ENCODE results near the gene RHOU. TPM values are rescaled to one million over a fixed set of nuclear protein-coding genes. Genes with fewer than 3 reads are reported as not detected.
"Not testable (repeated sequence)": the region's sequence is repeated elsewhere in the genome, so short reads cannot be mapped to it uniquely, and the experiment has no call there.

Gene RHOU
- total RNA-seq, 1 donor from 2014 or later: 0.44 TPM

DNA sequence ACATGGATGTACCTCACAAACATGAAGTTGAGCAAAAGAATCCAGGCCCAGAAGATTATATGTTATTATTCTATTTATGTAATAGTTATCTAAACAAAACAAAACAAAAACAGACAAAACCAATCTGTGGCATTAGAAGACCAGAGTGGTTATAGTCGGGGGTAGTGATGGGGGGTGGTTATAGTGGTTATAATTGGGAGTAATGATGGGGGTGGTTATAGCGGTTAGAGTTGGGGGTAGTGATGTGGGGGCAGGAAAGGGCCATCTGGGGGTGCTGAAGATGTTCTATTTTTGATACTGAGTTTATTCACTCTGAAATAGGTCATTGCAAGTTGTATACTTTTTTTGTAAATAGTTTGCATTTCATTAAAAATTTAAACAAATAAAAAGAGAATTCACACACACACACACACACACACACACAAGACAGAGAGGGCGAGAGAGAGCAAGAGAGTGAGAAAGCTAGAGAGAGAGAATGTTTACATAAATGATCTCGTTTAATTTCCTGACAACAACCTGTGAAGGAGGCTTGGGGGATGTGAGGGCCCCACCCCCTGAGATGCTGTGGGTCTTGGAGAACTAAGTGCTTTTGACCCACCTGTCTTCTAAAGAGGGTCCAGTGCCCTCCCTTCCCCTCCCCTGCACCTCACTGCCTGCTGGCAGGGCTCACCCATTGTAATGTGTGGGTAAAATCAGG lies 37.4 kb downstream of the RHOU start:
- H3K27ac Mint-ChIP-seq: no peak overlapping the region
- H3K27me3 Mint-ChIP-seq: peaks cover 23% of the 10 kb centered on the region
- POLR2A ChIA-PET: no interaction called here

DNA sequence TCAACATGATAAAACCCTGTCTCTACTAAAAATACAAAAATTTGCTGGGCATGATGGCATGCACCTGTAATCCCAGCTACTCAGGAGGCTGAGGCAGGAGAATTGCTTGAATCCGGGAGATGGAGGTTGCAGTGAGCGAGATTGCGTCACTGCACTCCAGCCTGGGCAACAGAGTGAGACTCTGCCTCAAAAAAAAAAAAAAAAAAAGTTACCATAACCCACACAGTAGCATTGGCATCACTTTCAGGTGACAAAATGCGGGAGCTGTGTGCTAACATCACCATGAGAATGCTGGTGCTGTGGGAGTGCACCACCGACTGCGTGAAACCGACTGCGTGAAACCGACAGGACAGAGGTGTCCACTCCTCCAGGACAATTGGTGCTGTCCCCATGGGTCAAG lies 40.7 kb downstream of the RHOU start:
- H3K27me3 Mint-ChIP-seq; H3K9me3 Mint-ChIP-seq; POLR2A ChIA-PET; intact Hi-C loops (cut with micrococcal nuclease); H3K4me1 Mint-ChIP-seq; DNase-seq; H3K36me3 Mint-ChIP-seq (ENCODE audit: low read depth); ATAC-seq (ENCODE audit: low read depth); CTCF ChIA-PET; H3K27ac Mint-ChIP-seq; H3K4me3 Mint-ChIP-seq: not testable (repeated sequence)

More for the DNA sequence above, 37.4 kb downstream of the RHOU start:
- H3K4me3 Mint-ChIP-seq: no peak overlapping the region
- no peaks in the 10 kb centered on the region for H3K9me3 Mint-ChIP-seq
- no peaks in the 10 kb centered on the region for H3K36me3 Mint-ChIP-seq (ENCODE audit: low read depth)
- H3K4me1 Mint-ChIP-seq: no peaks in the 10 kb centered on the region
- intact Hi-C loops (cut with micrococcal nuclease): no loop called here
- TF ChIP-seq, protein P1, sequence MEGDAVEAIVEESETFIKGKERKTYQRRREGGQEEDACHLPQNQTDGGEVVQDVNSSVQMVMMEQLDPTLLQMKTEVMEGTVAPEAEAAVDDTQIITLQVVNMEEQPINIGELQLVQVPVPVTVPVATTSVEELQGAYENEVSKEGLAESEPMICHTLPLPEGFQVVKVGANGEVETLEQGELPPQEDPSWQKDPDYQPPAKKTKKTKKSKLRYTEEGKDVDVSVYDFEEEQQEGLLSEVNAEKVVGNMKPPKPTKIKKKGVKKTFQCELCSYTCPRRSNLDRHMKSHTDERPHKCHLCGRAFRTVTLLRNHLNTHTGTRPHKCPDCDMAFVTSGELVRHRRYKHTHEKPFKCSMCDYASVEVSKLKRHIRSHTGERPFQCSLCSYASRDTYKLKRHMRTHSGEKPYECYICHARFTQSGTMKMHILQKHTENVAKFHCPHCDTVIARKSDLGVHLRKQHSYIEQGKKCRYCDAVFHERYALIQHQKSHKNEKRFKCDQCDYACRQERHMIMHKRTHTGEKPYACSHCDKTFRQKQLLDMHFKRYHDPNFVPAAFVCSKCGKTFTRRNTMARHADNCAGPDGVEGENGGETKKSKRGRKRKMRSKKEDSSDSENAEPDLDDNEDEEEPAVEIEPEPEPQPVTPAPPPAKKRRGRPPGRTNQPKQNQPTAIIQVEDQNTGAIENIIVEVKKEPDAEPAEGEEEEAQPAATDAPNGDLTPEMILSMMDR (IDR thresholded peaks at IDR 0.05): no peak
- CTCF ChIA-PET: no interaction called here
- ATAC-seq (ENCODE audit: low read depth) (no peak), DNase-seq (no peak)

DNA sequence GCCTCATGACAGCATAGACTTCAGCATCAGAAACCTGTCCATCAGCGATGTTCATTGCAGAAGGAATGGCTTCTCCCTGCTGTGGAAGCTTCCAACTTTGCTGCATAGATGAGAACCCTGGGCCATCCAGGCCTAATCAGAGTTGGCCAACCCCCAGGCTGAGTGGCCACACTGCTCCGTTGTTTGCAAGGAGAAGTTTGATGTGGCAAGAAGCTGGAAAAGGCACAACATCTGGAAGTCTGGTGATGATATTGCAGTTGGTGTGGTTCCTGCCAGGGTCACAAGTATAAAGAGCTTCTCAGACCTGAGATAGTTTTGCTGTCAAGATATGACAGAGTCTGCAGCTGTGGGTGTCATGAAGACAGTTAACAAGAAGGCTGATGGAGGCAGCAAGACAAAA lies 41.2 kb downstream of the RHOU start:
- Mint-ChIP-seq H3K27ac (no peak overlapping the region), H3K36me3 (ENCODE audit: low read depth) (no peaks in the 10 kb centered on the region)
- CTCF ChIA-PET: no interaction called here

DNA sequence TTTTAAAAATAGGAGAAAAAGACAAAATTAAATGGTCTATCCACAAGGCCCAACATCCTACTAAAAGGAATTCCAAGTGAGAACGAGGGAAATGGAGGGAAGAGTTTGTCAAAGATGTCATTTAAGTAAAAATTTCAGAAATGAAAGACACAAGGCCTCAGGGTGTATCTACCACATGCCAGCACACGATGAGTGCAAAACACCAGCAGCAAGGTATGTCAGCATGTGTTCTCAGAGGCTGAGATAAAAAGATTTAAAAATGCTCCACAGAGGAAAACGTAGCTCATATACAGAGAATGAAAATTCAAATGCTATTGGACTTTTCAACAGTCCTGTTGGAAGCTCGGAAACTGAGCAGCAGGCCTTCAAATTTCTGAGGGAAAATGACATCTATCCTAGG lies 42.0 kb downstream of the RHOU start:
- Mint-ChIP-seq H3K27ac (no peak overlapping the region), H3K4me1 (no peaks in the 10 kb centered on the region), H3K4me3 (no peak overlapping the region), H3K9me3 (no peaks in the 10 kb centered on the region), H3K27me3 (peaks cover 6% of the 10 kb centered on the region), H3K36me3 (ENCODE audit: low read depth) (no peaks in the 10 kb centered on the region)
- ChIA-PET POLR2A (no interaction called here), CTCF (no interaction called here)
- TF ChIP-seq, protein P1 (IDR thresholded peaks at IDR 0.05): no peak
- ATAC-seq (ENCODE audit: low read depth) (no peak), DNase-seq (no peak)
- intact Hi-C loops (cut with micrococcal nuclease): no loop called here

More for the DNA sequence above, 41.2 kb downstream of the RHOU start:
- no peak for ATAC-seq (ENCODE audit: low read depth)
- intact Hi-C loops (cut with micrococcal nuclease): no loop called here
- DNase-seq: no peak
- Mint-ChIP-seq H3K4me1 (no peaks in the 10 kb centered on the region), H3K4me3 (no peak overlapping the region), H3K27me3 (peaks cover 6% of the 10 kb centered on the region), H3K9me3 (no peaks in the 10 kb centered on the region)
- TF ChIP-seq, protein P1 (IDR thresholded peaks at IDR 0.05): no peak
- POLR2A ChIA-PET: no interaction called here

DNA sequence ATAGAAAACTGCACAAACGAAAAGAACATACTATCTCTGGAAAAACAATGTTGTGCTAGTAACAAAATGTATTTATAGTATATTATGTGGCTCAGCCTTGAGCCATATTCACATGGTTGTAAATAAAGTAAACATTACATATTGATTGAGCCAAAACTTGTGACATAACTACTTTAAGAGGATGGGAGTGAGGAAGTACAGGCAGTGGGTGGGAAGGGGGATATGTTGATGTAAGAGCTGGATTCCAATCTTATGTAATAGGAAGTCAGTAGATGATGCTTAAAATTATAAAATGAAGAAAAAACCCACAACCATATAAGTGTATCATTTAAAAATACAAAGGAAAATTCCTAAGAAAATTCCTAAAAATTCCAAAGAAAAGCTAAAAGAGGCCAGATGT lies 42.7 kb downstream of the RHOU start:
- POLR2A ChIA-PET: no interaction called here
- Mint-ChIP-seq H3K27me3 (peaks cover 4% of the 10 kb centered on the region), H3K36me3 (ENCODE audit: low read depth) (no peaks in the 10 kb centered on the region), H3K4me1 (no peaks in the 10 kb centered on the region), H3K9me3 (no peaks in the 10 kb centered on the region), H3K4me3 (no peak overlapping the region), H3K27ac (no peak overlapping the region)
- DNase-seq (no peak), ATAC-seq (ENCODE audit: low read depth) (no peak)
- TF ChIP-seq, protein P1 (IDR thresholded peaks at IDR 0.05): no peak
- intact Hi-C loops (cut with micrococcal nuclease): no loop called here
- CTCF ChIA-PET: no interaction called here

DNA sequence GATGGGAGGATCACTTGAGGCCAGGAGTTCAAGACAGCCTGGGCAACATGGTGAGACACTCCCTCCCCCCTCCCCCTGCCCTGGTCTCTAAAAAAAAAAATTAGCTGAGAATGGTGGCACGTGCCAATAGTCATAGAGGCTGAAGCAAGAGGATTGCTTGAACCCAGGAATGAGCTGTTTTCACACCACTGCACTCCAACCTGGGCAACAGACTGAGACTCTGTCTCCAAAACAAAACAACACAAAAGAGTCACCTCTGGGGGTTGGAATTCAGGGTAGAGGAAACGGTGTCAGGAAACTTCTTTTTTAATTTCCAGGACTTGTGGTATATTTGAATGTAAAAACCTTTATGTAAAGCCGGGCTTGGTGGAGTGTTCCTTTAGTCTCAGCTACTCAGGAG lies 43.2 kb downstream of the RHOU start:
- ATAC-seq (ENCODE audit: low read depth): no peak
- intact Hi-C loops (cut with micrococcal nuclease): no loop called here
- ChIA-PET CTCF (no interaction called here), POLR2A (no interaction called here)
- no peak for DNase-seq
- no peak overlapping the region for H3K4me3 Mint-ChIP-seq
- peaks cover 3% of the 10 kb centered on the region for H3K27me3 Mint-ChIP-seq
- no peaks in the 10 kb centered on the region for H3K4me1 Mint-ChIP-seq
- no peaks in the 10 kb centered on the region for H3K36me3 Mint-ChIP-seq (ENCODE audit: low read depth)
- no peak overlapping the region for H3K27ac Mint-ChIP-seq
- no peaks in the 10 kb centered on the region for H3K9me3 Mint-ChIP-seq
- TF ChIP-seq, protein P1 (IDR thresholded peaks at IDR 0.05): no peak
